T-helper 1 cell treated with Interleukin-12 subunit alpha and Interleukin-12 subunit beta and Interleukin-4 antibody, amounts not matched to agents 30 μg/mL and 1 μg/mL, for 36 hours (primary cell): Measurements from ENCODE around the gene ALDH1B1.
A peak's percentile ranks its signal among the peaks of the same experiment; 100 is the strongest.
"Not testable (repeated sequence)": the region's sequence is repeated elsewhere in the genome, so short reads cannot be mapped to it uniquely, and the experiment has no call there.

Source experiments
- H3K27ac Mint-ChIP-seq: one replicate; pipeline ENCODE4 v1.8.0; 2021; ENCODE audit warnings: mild to moderate bottlenecking, mixed read lengths
- H3K27me3 Mint-ChIP-seq: one replicate; pipeline ENCODE4 v1.8.0; 2021; ENCODE audit warnings: low read depth, mixed read lengths
- H3K36me3 Mint-ChIP-seq: one replicate; pipeline ENCODE4 v1.8.0; 2021; ENCODE audit warnings: low read depth, mixed read lengths
- H3K4me1 Mint-ChIP-seq: one replicate; pipeline ENCODE4 v1.8.0; 2021; ENCODE audit warnings: low read depth, mixed read lengths
- H3K4me3 Mint-ChIP-seq: one replicate; pipeline ENCODE4 v1.8.0; 2021; ENCODE audit warnings: mild to moderate bottlenecking, moderate library complexity, mixed read lengths
- H3K9me3 Mint-ChIP-seq: one replicate; pipeline ENCODE4 v1.8.0; 2021; ENCODE audit warnings: mixed read lengths

ALDH1B1 gene

GRCh38 chr9:38388283-38389223 lies 3.9 kb upstream of the ALDH1B1 start:
- H3K27me3 Mint-ChIP-seq = peaks cover 27% of the 10 kb centered on the region
- H3K9me3 Mint-ChIP-seq = peaks cover 4% of the 10 kb centered on the region
- H3K4me3 Mint-ChIP-seq = no peak overlapping the region
- H3K4me1 Mint-ChIP-seq = peaks cover 10% of the 10 kb centered on the region
- no peak overlapping the region for H3K27ac Mint-ChIP-seq
- no peaks in the 10 kb centered on the region for H3K36me3 Mint-ChIP-seq

DNA sequence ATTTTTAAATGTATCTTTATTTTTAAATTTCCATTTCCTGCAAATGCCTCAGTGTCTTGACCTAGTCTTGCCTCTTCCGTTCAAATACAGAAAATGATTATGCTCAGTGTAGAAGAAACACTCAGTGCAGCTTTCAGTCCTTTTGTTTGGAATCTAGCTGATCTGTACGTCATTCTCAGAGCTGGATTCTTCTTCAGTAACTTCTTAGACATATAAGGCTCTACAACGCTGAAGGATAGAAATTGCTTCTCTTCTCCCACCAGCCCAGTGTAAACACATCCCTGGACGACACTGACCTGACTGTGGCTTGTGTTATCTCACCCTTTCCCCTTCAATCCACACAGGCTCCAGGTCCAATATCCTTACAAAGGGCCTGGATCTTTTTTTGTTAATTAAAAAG lies 3.2 kb upstream of the ALDH1B1 start:
- no peak overlapping the region for H3K27ac Mint-ChIP-seq
- H3K36me3 Mint-ChIP-seq = no peaks in the 10 kb centered on the region
- peaks cover 4% of the 10 kb centered on the region for H3K9me3 Mint-ChIP-seq
- peaks cover 15% of the 10 kb centered on the region for H3K4me1 Mint-ChIP-seq
- H3K27me3 Mint-ChIP-seq = peaks cover 23% of the 10 kb centered on the region
- H3K4me3 Mint-ChIP-seq = no peak overlapping the region

- Mint-ChIP-seq H3K9me3 (no peaks in the 10 kb centered on the region), H3K4me3 (no peak overlapping the region), H3K27me3 (peaks cover 19% of the 10 kb centered on the region)
Measured at GRCh38 chr9:38390442-38390841, 2.1 kb upstream of the ALDH1B1 start.

GRCh38 chr9:38390851-38391250 lies 1.7 kb upstream of the ALDH1B1 start:
- no peaks in the 10 kb centered on the region for H3K36me3 Mint-ChIP-seq
- H3K9me3 Mint-ChIP-seq = no peaks in the 10 kb centered on the region
- H3K27ac Mint-ChIP-seq = no peak overlapping the region
- peak overlapping the region; percentile 62 for H3K4me3 Mint-ChIP-seq
- H3K27me3 Mint-ChIP-seq = peaks cover 19% of the 10 kb centered on the region
- peaks cover 15% of the 10 kb centered on the region for H3K4me1 Mint-ChIP-seq

More at GRCh38 chr9:38390442-38390841, 2.1 kb upstream of the ALDH1B1 start:
- no peaks in the 10 kb centered on the region for H3K36me3 Mint-ChIP-seq
- H3K27ac Mint-ChIP-seq = no peak overlapping the region
- peaks cover 15% of the 10 kb centered on the region for H3K4me1 Mint-ChIP-seq

GRCh38 chr9:38391278-38392118 lies 1.0 kb upstream of the ALDH1B1 start:
- Mint-ChIP-seq H3K4me1 (peaks cover 15% of the 10 kb centered on the region), H3K36me3 (peaks cover under 1% of the 10 kb centered on the region), H3K4me3 (peak overlapping the region; percentile 89), H3K9me3 (no peaks in the 10 kb centered on the region), H3K27ac (no peak overlapping the region), H3K27me3 (peaks cover 19% of the 10 kb centered on the region)

- peak overlapping the region; percentile 89 for H3K4me3 Mint-ChIP-seq
- H3K27ac Mint-ChIP-seq = peak overlapping the region; percentile 75
- peaks cover 19% of the 10 kb centered on the region for H3K27me3 Mint-ChIP-seq
- no peaks in the 10 kb centered on the region for H3K9me3 Mint-ChIP-seq
- H3K36me3 Mint-ChIP-seq = peaks cover 7% of the 10 kb centered on the region
- peaks cover 15% of the 10 kb centered on the region for H3K4me1 Mint-ChIP-seq
Measured at GRCh38 chr9:38393128-38393796, 760 bp downstream of the ALDH1B1 start.

DNA sequence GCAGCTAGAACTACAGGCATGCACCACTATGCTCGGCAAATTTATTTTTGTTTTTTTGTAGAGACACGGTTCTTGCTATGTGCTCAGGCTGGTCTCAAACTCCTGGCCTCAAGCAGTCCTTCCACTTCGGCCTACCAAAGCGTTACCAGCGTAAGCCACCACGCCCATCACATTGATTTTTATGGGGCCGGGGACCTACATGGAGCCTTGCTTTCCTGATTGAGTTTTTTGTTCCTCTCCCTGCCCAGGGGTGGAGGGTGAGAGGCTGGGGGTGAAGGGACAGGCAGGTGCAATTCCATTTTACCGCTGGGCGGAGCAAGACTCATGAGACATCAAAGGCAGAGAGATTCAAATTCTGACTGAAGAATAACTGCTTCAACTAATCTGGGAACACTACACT lies 1.9 kb downstream of the ALDH1B1 start:
- Mint-ChIP-seq H3K36me3 (peaks cover 7% of the 10 kb centered on the region), H3K27me3 (peaks cover 16% of the 10 kb centered on the region), H3K9me3 (no peaks in the 10 kb centered on the region), H3K4me3 (no peak overlapping the region), H3K27ac (no peak overlapping the region), H3K4me1 (peaks cover 15% of the 10 kb centered on the region)

- Mint-ChIP-seq H3K36me3 (peaks cover 7% of the 10 kb centered on the region), H3K9me3 (no peaks in the 10 kb centered on the region), H3K27me3 (peaks cover 5% of the 10 kb centered on the region), H3K4me3 (no peak overlapping the region), H3K4me1 (peaks cover 15% of the 10 kb centered on the region), H3K27ac (no peak overlapping the region)
Measured at GRCh38 chr9:38395653-38396370, 3.3 kb downstream of the ALDH1B1 start.

GRCh38 chr9:38396371-38396671 lies 3.8 kb downstream of the ALDH1B1 start:
- Mint-ChIP-seq H3K36me3 (peaks cover 7% of the 10 kb centered on the region), H3K27ac (no peak overlapping the region), H3K4me1 (peaks cover 15% of the 10 kb centered on the region), H3K27me3 (no peaks in the 10 kb centered on the region), H3K4me3 (no peak overlapping the region), H3K9me3 (no peaks in the 10 kb centered on the region)

DNA sequence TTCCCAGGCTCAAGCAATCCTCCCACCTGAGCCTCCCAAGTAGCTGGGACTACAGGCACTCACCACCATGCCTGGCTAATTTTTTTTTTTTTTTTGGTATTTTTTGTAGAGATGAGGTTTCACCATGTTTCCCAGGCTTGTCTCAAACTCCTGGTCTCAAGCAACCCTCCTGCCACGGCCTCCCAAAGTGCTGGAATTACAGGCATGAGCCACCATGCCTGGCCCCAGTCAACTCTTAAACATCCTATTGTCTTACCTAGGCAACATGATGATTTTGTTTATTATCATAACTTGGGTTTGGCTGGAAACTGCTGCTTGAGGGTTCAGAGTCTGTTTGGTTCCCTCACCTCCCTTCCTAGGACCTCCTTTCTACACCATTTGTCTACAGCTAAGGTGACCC lies 6.7 kb downstream of the ALDH1B1 start:
- not testable (repeated sequence) for H3K9me3 Mint-ChIP-seq, H3K4me1 Mint-ChIP-seq, H3K4me3 Mint-ChIP-seq, H3K27ac Mint-ChIP-seq, H3K27me3 Mint-ChIP-seq, H3K36me3 Mint-ChIP-seq

GRCh38 chr9:38401994-38402393 lies 9.5 kb downstream of the ALDH1B1 start:
- H3K27me3 Mint-ChIP-seq = peaks cover 5% of the 10 kb centered on the region
- no peaks in the 10 kb centered on the region for H3K9me3 Mint-ChIP-seq
- H3K4me1 Mint-ChIP-seq = no peaks in the 10 kb centered on the region
- H3K36me3 Mint-ChIP-seq = peaks cover 4% of the 10 kb centered on the region
- no peak overlapping the region for H3K27ac Mint-ChIP-seq
- no peak overlapping the region for H3K4me3 Mint-ChIP-seq

DNA sequence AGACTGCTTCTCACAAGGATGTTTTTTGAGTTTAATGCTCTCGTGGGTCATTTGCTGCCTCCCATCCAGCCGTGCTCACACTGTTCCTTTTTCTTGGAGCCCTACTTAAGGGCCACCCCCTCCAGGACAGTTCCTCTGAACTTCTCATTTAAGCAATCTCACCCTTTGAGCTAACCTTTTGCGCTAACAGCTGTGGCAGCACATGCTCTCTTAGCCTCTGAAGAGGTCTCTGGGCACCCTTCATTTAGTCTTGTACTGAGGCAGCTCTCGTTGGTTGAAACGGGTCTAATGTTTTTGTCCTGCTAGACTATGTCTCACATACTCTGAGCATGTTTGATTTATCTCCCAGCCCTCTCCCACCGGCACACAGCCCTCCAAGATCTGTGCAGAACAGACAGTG lies 11.8 kb downstream of the ALDH1B1 start:
- no peak overlapping the region for H3K27ac Mint-ChIP-seq
- H3K36me3 Mint-ChIP-seq = no peaks in the 10 kb centered on the region
- no peaks in the 10 kb centered on the region for H3K4me1 Mint-ChIP-seq
- H3K4me3 Mint-ChIP-seq = no peak overlapping the region
- H3K9me3 Mint-ChIP-seq = no peaks in the 10 kb centered on the region
- H3K27me3 Mint-ChIP-seq = peaks cover 5% of the 10 kb centered on the region

- H3K27me3 Mint-ChIP-seq = peaks cover 5% of the 10 kb centered on the region
- no peak overlapping the region for H3K27ac Mint-ChIP-seq
- no peaks in the 10 kb centered on the region for H3K4me1 Mint-ChIP-seq
- no peak overlapping the region for H3K4me3 Mint-ChIP-seq
- no peaks in the 10 kb centered on the region for H3K36me3 Mint-ChIP-seq
- H3K9me3 Mint-ChIP-seq = no peaks in the 10 kb centered on the region
Measured at GRCh38 chr9:38405785-38406184, 13.3 kb downstream of the ALDH1B1 start.
